NCI-H146 (cell line): ENCODE data around the gene PLCB2.

Source experiments
- DNase-seq: peaks from one replicate; lab custom pipeline; 2025; lab: John Stamatoyannopoulos, UW

PLCB2 gene

GRCh38 chr15:40271685-40272484, 35.9 kb downstream of the PLCB2 start:
- DNase-seq: no peak

- DNase-seq: no peak
Measured at GRCh38 chr15:40270246-40270995, 37.3 kb downstream of the PLCB2 start.

GRCh38 chr15:40269604-40270003, 38.1 kb downstream of the PLCB2 start:
- DNase-seq: no peak

GRCh38 chr15:40267670-40268069, 40.1 kb downstream of the PLCB2 start:
- DNase-seq: no peak

GRCh38 chr15:40266828-40267304, 40.9 kb downstream of the PLCB2 start:
- DNase-seq: no peak

GRCh38 chr15:40265875-40266274, 41.9 kb downstream of the PLCB2 start:
- no peak for DNase-seq

GRCh38 chr15:40265355-40265754, 42.4 kb downstream of the PLCB2 start:
- no peak for DNase-seq

GRCh38 chr15:40264321-40265153, 43.2 kb downstream of the PLCB2 start:
- no peak for DNase-seq

GRCh38 chr15:40263024-40263754, 44.5 kb downstream of the PLCB2 start:
- DNase-seq: no peak

GRCh38 chr15:40259021-40259420, 48.7 kb downstream of the PLCB2 start:
- no peak for DNase-seq

- DNase-seq: no peak
Measured at GRCh38 chr15:40258544-40258943, 49.2 kb downstream of the PLCB2 start.

GRCh38 chr15:40257656-40258450, 49.9 kb downstream of the PLCB2 start:
- DNase-seq: no peak

- DNase-seq: no peak
Measured at GRCh38 chr15:40256638-40257235, 51.0 kb downstream of the PLCB2 start.

GRCh38 chr15:40255033-40255432, 52.7 kb downstream of the PLCB2 start:
- no peak for DNase-seq

GRCh38 chr15:40254452-40254851, 53.3 kb downstream of the PLCB2 start:
- no peak for DNase-seq

- DNase-seq: no peak
Measured at GRCh38 chr15:40253167-40253790, 54.5 kb downstream of the PLCB2 start.

- DNase-seq: peak; percentile 50
Measured at GRCh38 chr15:40252438-40253166, 55.1 kb downstream of the PLCB2 start.

GRCh38 chr15:40252141-40252437, 55.6 kb downstream of the PLCB2 start:
- no peak for DNase-seq

- no peak for DNase-seq
Measured at GRCh38 chr15:40251486-40252140, 56.1 kb downstream of the PLCB2 start.
